Rectal smooth muscle tissue (tissue), 1 donor: ENCODE measurements around the gene MCTP2.

ENCODE experiments used
- H3K27ac ChIP-seq: one replicate; pipeline ENCODE4 v1.7.0; 2013; ENCODE audit warnings: low read depth, low read length, inconsistent platforms
- H3K27me3 ChIP-seq: one replicate; pipeline ENCODE4 v1.7.0; 2013; ENCODE audit warnings: low read length; ENCODE audit not compliant: control insufficient read depth, insufficient read depth
- H3K36me3 ChIP-seq: one replicate; pipeline ENCODE4 v1.7.0; 2013; ENCODE audit warnings: low read length; ENCODE audit not compliant: control insufficient read depth, insufficient read depth
- H3K4me1 ChIP-seq: one replicate; pipeline ENCODE4 v1.7.0; 2013; ENCODE audit warnings: low read length; ENCODE audit not compliant: control insufficient read depth, insufficient read depth
- H3K4me3 ChIP-seq: one replicate; pipeline ENCODE4 v1.7.0; 2013; ENCODE audit warnings: low read length
- H3K9ac ChIP-seq: one replicate; pipeline ENCODE4 v1.7.0; 2013; ENCODE audit warnings: low read length

MCTP2 gene

DNA sequence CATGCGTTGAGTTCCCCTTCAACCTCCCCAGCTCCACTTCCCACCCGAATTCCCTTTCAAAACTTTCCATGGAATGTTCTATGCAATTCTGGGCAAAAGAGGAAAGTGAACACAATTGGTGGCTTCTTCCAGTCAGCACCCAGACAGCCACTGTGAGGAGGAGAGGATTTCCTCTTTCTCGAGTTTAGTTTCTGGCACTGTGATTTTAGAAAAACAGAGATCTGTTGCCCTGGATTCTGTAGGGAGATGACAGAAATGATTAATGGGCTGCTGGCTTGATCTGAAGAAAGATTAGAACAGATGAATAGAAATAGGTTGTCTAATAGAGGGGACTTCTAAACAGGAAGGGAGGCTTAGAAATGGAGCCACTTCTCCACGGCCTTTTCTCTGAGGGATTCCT, 172.0 kb downstream of the MCTP2 start:
- H3K27ac ChIP-seq = no peak overlapping the region
- H3K4me1 ChIP-seq = no peaks in the 10 kb centered on the region
- no peaks in the 10 kb centered on the region for H3K27me3 ChIP-seq
- H3K36me3 ChIP-seq = no peaks in the 10 kb centered on the region
- H3K9ac ChIP-seq = no peak overlapping the region
- no peak overlapping the region for H3K4me3 ChIP-seq

DNA sequence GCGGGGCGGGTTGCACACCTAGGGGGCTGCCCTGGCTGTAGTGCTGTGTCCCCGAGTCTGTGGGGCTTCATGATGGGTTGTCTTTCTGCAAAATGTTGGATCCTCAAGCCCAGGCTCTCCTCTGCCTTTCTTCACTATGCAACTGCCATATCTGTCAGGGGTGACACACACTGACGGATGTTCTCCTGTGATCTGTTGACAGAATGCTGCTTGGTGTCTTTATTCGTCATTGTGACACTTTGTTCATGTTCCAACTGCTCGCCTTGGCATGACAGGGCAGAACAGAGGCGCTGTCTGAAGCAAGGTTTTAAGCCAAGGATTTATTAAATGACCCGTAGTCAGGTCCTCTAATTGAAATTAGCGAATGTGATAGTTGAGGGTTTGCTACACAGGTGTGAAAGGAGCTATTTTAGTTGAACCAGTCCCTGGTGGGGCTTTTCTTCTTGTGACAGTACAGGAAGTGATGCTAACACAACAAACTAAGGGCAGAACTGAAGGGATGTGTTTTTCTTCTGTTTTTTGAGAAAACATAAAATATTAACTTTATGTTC, 173.4 kb downstream of the MCTP2 start:
- Histone ChIP-seq H3K27me3 (no peaks in the 10 kb centered on the region), H3K9ac (no peak overlapping the region)

DNA sequence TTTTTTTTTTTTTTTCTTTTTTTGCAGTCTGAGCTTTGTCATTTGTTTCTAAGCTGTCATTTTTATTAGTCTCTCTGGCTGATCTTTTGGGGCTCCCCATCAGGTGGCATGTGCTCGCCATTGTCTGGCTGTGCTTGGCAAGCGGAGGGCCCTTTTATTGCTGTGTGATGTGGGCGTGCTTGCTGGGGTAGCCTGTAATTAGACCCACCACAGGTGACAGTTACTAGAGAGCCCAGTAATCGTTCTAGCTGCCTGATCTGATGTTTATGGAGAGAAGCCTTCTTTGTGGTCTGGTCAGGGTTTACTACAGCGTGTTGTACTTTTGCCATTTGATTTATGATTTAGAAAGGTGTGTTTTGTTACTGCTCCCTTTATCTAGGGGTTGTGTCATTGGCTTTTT, 179.9 kb downstream of the MCTP2 start:
- Histone ChIP-seq H3K27ac (no peak overlapping the region), H3K27me3 (no peaks in the 10 kb centered on the region), H3K9ac (no peak overlapping the region), H3K36me3 (no peaks in the 10 kb centered on the region), H3K4me3 (no peak overlapping the region), H3K4me1 (peaks cover 16% of the 10 kb centered on the region)

More for the DNA sequence above, 173.4 kb downstream of the MCTP2 start:
- H3K27ac ChIP-seq = no peak overlapping the region
- H3K4me1 ChIP-seq = no peaks in the 10 kb centered on the region
- no peaks in the 10 kb centered on the region for H3K36me3 ChIP-seq
- H3K4me3 ChIP-seq = no peak overlapping the region

DNA sequence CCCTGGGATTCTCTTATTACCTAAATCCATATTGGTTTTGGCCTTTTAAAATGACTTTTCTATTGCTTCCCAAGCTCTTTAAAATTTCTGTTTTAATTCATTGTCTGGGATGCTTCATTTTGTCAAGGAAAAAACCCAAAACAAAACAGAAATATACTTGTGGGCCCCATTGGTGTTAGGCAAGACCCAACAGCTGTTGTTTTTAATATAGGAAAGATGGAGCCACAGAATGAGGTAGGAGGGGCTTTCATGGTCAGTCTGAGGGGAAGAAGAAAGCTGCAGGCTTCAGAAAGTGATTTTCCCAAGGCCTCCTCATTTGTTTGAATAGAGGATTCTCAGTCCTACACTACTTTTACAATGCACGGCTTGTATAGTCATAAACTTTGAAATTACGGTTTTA, 180.5 kb downstream of the MCTP2 start:
- no peaks in the 10 kb centered on the region for H3K27me3 ChIP-seq
- H3K4me3 ChIP-seq = no peak overlapping the region

DNA sequence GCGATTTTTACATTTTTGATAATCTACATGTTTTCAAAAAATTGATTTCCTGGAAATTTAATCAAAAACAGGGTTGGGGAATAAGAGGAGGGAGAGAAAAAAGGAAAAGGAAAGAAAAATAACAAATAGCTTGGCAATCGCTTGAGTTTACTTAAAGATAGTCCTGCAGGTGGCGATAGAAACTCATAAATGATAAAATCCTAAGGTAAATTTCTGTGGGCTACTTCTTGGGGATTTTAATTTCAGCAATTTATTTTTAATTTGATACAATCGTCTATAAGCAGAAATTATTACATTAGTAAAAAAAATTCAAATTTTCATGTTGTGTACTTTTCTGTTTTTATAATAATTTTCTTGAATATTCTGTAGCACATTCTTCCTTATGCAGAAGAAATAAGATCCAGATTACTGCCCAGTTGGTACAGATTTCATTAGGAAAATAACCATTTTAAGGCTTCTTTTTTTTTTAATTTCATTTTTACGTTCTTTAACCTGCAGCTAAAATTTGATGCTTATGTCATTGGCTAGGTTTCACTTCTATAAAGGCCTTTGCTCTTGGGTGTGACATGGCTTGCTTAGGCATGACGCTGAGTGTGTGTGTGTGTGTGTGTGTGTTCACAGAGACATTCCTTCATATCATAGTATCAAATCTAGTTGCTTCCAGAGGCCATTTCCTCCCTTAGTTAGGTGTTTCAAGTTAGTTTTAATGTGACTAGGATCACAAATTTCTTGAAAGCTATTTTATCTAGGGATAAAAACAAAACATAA, 181.8 kb downstream of the MCTP2 start:
- Histone ChIP-seq H3K36me3 (no peaks in the 10 kb centered on the region), H3K4me1 (peaks cover 21% of the 10 kb centered on the region), H3K4me3 (no peak overlapping the region), H3K27me3 (no peaks in the 10 kb centered on the region), H3K27ac (no peak overlapping the region), H3K9ac (no peak overlapping the region)

More for the DNA sequence above, 180.5 kb downstream of the MCTP2 start:
- Histone ChIP-seq H3K4me1 (peaks cover 16% of the 10 kb centered on the region), H3K36me3 (no peaks in the 10 kb centered on the region), H3K9ac (no peak overlapping the region), H3K27ac (no peak overlapping the region)

DNA sequence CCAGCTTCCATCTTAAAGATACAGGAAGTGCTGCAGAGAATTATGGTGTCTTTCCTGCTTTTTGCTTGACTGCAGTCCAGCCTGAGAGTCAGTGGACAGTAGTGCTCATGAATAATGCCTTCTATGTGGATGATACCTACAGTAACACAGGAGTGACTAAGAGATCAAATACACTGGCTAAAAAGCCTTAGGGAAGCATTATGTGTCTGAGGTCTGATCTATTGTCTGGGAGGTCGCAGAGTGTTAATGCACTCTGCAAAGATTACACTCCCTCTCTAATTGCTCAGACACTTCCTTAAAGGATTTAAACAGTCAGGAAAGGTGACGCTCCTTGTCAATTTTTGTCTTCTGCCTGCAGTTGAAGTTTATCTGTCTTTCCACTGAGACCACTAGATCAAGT, 183.6 kb downstream of the MCTP2 start:
- Histone ChIP-seq H3K36me3 (no peaks in the 10 kb centered on the region), H3K4me1 (peaks cover 21% of the 10 kb centered on the region), H3K9ac (no peak overlapping the region), H3K27me3 (no peaks in the 10 kb centered on the region), H3K4me3 (no peak overlapping the region), H3K27ac (peak overlapping the region; percentile 10)

DNA sequence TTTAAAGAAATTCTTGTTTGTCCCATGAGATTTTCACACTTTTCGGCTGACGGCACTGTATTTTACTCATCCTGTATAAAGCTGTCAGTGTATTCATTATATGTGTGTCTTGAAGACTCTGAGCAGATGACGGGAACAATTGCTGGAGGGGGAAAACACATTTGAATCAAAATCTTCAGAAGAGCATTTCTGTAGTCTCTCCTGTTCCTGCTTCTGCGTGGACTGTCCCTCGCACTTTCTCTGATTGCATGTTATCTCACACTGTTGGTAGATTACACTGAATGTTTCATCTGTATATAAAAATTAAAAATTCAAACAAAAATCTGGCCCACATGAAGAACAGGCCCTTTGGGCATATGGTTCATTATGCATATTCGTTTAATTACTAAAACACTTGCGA, 184.9 kb downstream of the MCTP2 start:
- no peaks in the 10 kb centered on the region for H3K27me3 ChIP-seq
- no peak overlapping the region for H3K9ac ChIP-seq
- H3K4me3 ChIP-seq = no peak overlapping the region
- no peak overlapping the region for H3K27ac ChIP-seq
- no peaks in the 10 kb centered on the region for H3K36me3 ChIP-seq
- H3K4me1 ChIP-seq = peaks cover 21% of the 10 kb centered on the region

DNA sequence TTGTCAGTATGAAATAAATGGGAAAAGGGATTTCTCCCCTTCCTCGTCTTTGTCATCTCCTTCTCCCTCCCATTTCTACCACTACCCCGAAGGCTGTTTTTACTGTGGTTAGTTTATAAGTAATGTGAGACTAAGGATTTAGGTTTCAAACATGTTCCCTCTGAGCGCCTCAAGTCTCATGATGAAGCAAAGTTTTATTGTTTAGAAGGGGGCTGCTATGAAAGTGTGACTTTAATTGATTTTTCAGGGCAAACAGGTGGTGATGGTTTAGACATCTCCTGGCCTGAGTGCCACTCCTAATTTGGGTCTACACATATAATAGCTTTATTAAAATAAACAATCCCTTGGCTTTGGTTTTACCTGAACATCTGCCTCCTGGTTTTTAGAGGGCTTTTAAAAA, 185.5 kb downstream of the MCTP2 start:
- peak overlapping the region; percentile 54 for H3K27ac ChIP-seq

DNA sequence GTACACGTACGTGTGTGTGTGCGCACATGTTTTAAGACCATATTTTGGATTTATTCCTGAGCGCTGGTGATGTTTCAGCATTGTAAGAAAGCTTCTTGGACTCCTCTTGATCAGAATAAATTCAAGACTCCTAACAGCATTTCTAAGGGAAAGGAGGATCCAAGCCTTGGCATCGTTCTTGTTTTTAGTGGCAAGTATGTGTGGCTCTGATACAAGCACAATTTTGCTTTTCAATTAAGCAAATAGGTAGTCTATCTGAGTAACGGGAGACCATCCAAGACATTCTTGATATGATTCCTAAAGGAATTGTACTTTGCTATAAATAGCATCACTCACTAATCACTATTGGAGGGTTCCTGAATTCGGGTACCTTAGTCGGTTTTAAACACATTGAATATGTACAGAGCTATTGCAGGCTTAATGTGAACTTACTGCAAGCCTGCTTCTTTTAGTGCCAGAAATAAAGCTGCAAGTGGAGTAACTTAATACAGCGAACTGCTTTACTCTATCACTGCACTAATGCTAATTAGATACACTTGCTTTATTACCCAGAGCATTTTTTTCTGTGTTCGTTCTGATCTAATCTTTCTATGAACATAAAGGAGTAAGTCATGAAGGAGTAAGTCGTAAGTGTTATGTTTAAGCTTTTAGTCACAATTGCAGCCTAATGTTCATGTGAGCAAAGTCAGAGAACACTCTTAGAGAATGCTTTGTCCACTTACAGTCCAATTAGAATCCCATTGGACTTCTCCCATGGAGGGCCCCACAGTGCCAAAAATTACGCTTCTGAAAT, 186.3 kb downstream of the MCTP2 start:
- Histone ChIP-seq H3K4me1 (peaks cover 21% of the 10 kb centered on the region), H3K36me3 (no peaks in the 10 kb centered on the region), H3K4me3 (no peak overlapping the region), H3K27ac (peak overlapping the region; percentile 62), H3K9ac (no peak overlapping the region), H3K27me3 (no peaks in the 10 kb centered on the region)

More for the DNA sequence above, 185.5 kb downstream of the MCTP2 start:
- Histone ChIP-seq H3K4me1 (peaks cover 21% of the 10 kb centered on the region), H3K27me3 (no peaks in the 10 kb centered on the region), H3K9ac (no peak overlapping the region), H3K4me3 (no peak overlapping the region), H3K36me3 (no peaks in the 10 kb centered on the region)

DNA sequence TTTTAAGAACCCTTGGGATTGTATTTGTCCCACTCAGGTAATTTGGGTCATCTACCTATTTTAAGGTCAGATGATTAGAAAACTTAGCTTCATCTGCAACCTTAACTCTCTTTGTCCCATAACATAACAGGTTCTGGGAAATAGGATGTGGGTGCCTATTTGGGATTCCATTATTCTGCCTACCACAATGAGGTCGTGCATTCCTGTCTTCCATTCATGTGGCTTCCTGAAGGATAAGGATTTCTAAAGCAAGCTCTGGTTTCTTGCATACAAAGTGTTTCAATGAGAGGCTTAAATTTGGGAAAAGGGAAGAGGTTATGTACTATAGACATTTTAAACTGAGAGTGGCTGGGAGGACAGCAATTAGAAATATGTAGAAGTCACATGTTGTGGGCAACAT, 190.3 kb downstream of the MCTP2 start:
- Histone ChIP-seq H3K4me3 (no peak overlapping the region), H3K27ac (no peak overlapping the region), H3K4me1 (peaks cover 5% of the 10 kb centered on the region), H3K27me3 (no peaks in the 10 kb centered on the region), H3K9ac (no peak overlapping the region), H3K36me3 (no peaks in the 10 kb centered on the region)

DNA sequence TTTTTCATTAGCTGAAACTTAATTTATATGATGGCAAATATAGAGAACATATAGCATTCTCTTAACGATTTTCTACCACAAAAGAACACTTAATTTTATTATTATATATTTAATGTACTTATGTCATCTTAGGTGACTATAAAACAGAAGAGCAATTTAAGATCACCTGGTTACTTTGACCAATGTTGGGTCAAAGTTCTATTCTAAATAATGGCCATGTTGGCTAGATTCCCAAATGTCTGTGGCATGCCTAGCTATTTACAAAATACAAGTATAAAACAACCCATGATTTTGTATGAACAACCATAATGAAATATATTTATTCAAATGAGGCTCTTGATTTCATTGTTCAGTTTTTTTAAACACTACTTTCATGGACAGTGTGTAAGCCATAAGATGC, 200.9 kb downstream of the MCTP2 start:
- Histone ChIP-seq H3K9ac (no peak overlapping the region), H3K27me3 (no peaks in the 10 kb centered on the region), H3K36me3 (no peaks in the 10 kb centered on the region), H3K4me1 (no peaks in the 10 kb centered on the region), H3K27ac (no peak overlapping the region), H3K4me3 (no peak overlapping the region)

DNA sequence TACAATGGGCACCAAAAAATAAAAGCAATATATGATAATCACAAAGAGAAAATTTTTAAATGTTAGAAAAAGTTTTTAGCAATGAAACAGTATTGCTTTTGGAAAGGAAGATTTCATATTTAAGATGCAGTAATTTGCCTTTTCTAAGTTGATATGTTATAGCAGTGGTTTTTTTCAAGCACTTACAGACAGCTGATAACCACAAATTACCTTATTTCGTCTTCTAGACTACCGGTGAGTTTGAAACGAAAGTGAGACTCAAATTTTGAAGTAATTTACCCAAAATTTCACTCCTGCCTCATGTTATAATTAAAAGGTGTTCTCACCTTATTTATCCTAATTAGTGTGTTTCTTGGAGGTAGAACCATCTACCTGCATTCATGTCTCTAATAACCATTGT, 207.8 kb downstream of the MCTP2 start:
- Histone ChIP-seq H3K9ac (no peak overlapping the region), H3K27ac (no peak overlapping the region), H3K27me3 (no peaks in the 10 kb centered on the region), H3K4me1 (peaks cover 2% of the 10 kb centered on the region), H3K36me3 (peaks cover 2% of the 10 kb centered on the region), H3K4me3 (no peak overlapping the region)
